ENCODE data around the gene POC1B. TPM values are rescaled to one million over a fixed set of nuclear protein-coding genes. Genes with fewer than 3 reads are reported as not detected.

Gene POC1B
- total and polyA plus RNA-seq, 12 donors: 3.3 to 18.5 (median 11.8) TPM

GRCh38 chr12:89433634-89434033, 92.2 kb downstream of the POC1B start:
- no peak for DNase-seq
- H3K27ac ChIP-seq: no peak overlapping the region
- no peaks in the 10 kb centered on the region for H3K9me3 ChIP-seq (replicated peaks in 1 of 3)
- no peak overlapping the region for H3K4me3 ChIP-seq
- no peaks in the 10 kb centered on the region for H3K36me3 ChIP-seq (replicated peaks in 1 of 2)
- intact Hi-C loops (cut with DNase I): no loop called here
- H3K4me1 ChIP-seq (replicated peaks in 1 of 2): peaks cover 0 to 8% of the 10 kb centered on the region in 2 donors
- TF ChIP-seq POLR2A (IDR thresholded peaks at IDR 0.05) (no peak), CTCF (IDR thresholded peaks at IDR 0.05) (no peak)
- no peaks in the 10 kb centered on the region for H3K27me3 ChIP-seq
- 79 to 83% (median 81%) methylated on average over 4 of the region's 4 CpGs for WGBS, 4 donors

- H3K9me3 ChIP-seq (replicated peaks in 1 of 3): no peaks in the 10 kb centered on the region
Measured at GRCh38 chr12:89432396-89432795, 93.5 kb downstream of the POC1B start.

GRCh38 chr12:89429528-89429927, 96.3 kb downstream of the POC1B start:
- DNase-seq: no peak
- H3K27me3 ChIP-seq: no peaks in the 10 kb centered on the region
- TF ChIP-seq POLR2A (IDR thresholded peaks at IDR 0.05) (no peak), CTCF (IDR thresholded peaks at IDR 0.05) (no peak)
- H3K4me1 ChIP-seq (replicated peaks in 1 of 2): peaks cover 0 to 8% of the 10 kb centered on the region in 2 donors
- no peaks in the 10 kb centered on the region for H3K36me3 ChIP-seq (replicated peaks in 1 of 2)
- 93 to 95% (median 95%) methylated on average over 3 of the region's 3 CpGs for WGBS, 4 donors
- no peak overlapping the region for H3K27ac ChIP-seq
- intact Hi-C loops (cut with DNase I): no loop called here
- H3K9me3 ChIP-seq (replicated peaks in 1 of 3): no peaks in the 10 kb centered on the region
- no peak overlapping the region for H3K4me3 ChIP-seq

More at GRCh38 chr12:89432396-89432795, 93.5 kb downstream of the POC1B start:
- DNase-seq: no peak
- Histone ChIP-seq H3K27me3 (no peaks in the 10 kb centered on the region), H3K4me1 (replicated peaks in 1 of 2) (peaks cover 0 to 8% of the 10 kb centered on the region in 2 donors), H3K27ac (no peak overlapping the region), H3K36me3 (replicated peaks in 1 of 2) (no peaks in the 10 kb centered on the region), H3K4me3 (no peak overlapping the region)
- WGBS, 4 donors: 93 to 100% (median 97%) methylated on average over 1 of the region's 1 CpG
- intact Hi-C loops (cut with DNase I): no loop called here
- TF ChIP-seq CTCF (IDR thresholded peaks at IDR 0.05): no peak
- TF ChIP-seq POLR2A (IDR thresholded peaks at IDR 0.05): no peak

- intact Hi-C loops (cut with DNase I): no loop called here
- H3K4me1 ChIP-seq (replicated peaks in 1 of 2): peaks cover 0 to 8% of the 10 kb centered on the region in 2 donors
Measured at GRCh38 chr12:89427508-89428156, 98.2 kb downstream of the POC1B start.

More at GRCh38 chr12:89427508-89428156, 98.2 kb downstream of the POC1B start:
- Histone ChIP-seq H3K4me3 (no peak overlapping the region), H3K9me3 (replicated peaks in 1 of 3) (no peaks in the 10 kb centered on the region), H3K27me3 (no peaks in the 10 kb centered on the region), H3K36me3 (replicated peaks in 1 of 2) (no peaks in the 10 kb centered on the region), H3K27ac (no peak overlapping the region)
- 49 to 75% (median 58%) methylated on average over 3 of the region's 3 CpGs for WGBS, 4 donors
- TF ChIP-seq CTCF (IDR thresholded peaks at IDR 0.05): no peak
- no peak for TF ChIP-seq POLR2A (IDR thresholded peaks at IDR 0.05)
- no peak for DNase-seq
